ENCODE results near the gene IL17B. TPM values are rescaled to one million over a fixed set of nuclear protein-coding genes. Genes with fewer than 3 reads are reported as not detected.

Gene IL17B
- total and polyA plus RNA-seq, 2 of the 13 experiments (the other 11 are each of a cell fraction or from before 2014, with no cell fraction given) = 0.29 to 2.6 TPM

GRCh38 chr5:149403923-149404745, 25.0 kb upstream of the IL17B start (continued):
- TF ChIP-seq ZFP82 (CRISPR knock-in tag; IDR thresholded peaks at IDR 0.05; ENCODE audit: borderline replicate concordance) (no peak), SMAD3 (CRISPR knock-in tag; IDR thresholded peaks at IDR 0.05) (0 out of 2 replicates have a peak, but pooled peaks have one; percentile 39), MAFK (conservative IDR thresholded peaks at IDR 0.05 in 1 of 2, IDR thresholded peaks at IDR 0.05 in 1 of 2; ENCODE audit: low read length in 2 of 2) (peak; percentile 8 to 27; a peak in 1 of 4 replicates), NFKBIZ (CRISPR knock-in tag; IDR thresholded peaks at IDR 0.05) (no peak), RAD51 (IDR thresholded peaks at IDR 0.05; ENCODE audit: borderline replicate concordance) (no peak), ZNF556 (CRISPR knock-in tag; IDR thresholded peaks at IDR 0.05; ENCODE audit: borderline replicate concordance) (no peak), ZNF629 (CRISPR knock-in tag; conservative IDR thresholded peaks at IDR 0.05) (no peak), ZSCAN31 (CRISPR knock-in tag; IDR thresholded peaks at IDR 0.05; ENCODE audit: low read depth) (no peak), ESRRA (CRISPR knock-in tag; IDR thresholded peaks at IDR 0.05; ENCODE audit: low read depth) (no peak), RBM39 (IDR thresholded peaks at IDR 0.05; ENCODE audit: low read depth, low read length, poor library complexity, severe bottlenecking) (no peak), NRL (CRISPR knock-in tag; IDR thresholded peaks at IDR 0.05; ENCODE audit: borderline replicate concordance) (no peak), SAFB2 (CRISPR knock-in tag; IDR thresholded peaks at IDR 0.05; ENCODE audit: borderline replicate concordance, low read depth) (no peak), KAT8 (CRISPR knock-in tag; IDR thresholded peaks at IDR 0.05) (no peak), KDM3A (CRISPR knock-in tag; IDR thresholded peaks at IDR 0.05; ENCODE audit: low read depth) (no peak), ZBTB7A (CRISPR knock-in tag; IDR thresholded peaks at IDR 0.05) (0 out of 2 replicates have a peak, but pooled peaks have one; percentile 41), KDM1A (CRISPR knock-in tag; IDR thresholded peaks at IDR 0.05) (no peak), MIER3 (CRISPR knock-in tag; IDR thresholded peaks at IDR 0.05; ENCODE audit: borderline replicate concordance) (no peak), CREB1 (IDR thresholded peaks at IDR 0.05) (0 out of 2 replicates have a peak, but pooled peaks have one; percentile 45), CREB1 (CRISPR knock-in tag; IDR thresholded peaks at IDR 0.05) (no peak), CREM (IDR thresholded peaks at IDR 0.05) (no peak), CREM (CRISPR knock-in tag; IDR thresholded peaks at IDR 0.05) (no peak), ZNF703 (CRISPR knock-in tag; IDR thresholded peaks at IDR 0.05; ENCODE audit: borderline replicate concordance) (no peak)
- TF ChIP-seq, protein P1, sequence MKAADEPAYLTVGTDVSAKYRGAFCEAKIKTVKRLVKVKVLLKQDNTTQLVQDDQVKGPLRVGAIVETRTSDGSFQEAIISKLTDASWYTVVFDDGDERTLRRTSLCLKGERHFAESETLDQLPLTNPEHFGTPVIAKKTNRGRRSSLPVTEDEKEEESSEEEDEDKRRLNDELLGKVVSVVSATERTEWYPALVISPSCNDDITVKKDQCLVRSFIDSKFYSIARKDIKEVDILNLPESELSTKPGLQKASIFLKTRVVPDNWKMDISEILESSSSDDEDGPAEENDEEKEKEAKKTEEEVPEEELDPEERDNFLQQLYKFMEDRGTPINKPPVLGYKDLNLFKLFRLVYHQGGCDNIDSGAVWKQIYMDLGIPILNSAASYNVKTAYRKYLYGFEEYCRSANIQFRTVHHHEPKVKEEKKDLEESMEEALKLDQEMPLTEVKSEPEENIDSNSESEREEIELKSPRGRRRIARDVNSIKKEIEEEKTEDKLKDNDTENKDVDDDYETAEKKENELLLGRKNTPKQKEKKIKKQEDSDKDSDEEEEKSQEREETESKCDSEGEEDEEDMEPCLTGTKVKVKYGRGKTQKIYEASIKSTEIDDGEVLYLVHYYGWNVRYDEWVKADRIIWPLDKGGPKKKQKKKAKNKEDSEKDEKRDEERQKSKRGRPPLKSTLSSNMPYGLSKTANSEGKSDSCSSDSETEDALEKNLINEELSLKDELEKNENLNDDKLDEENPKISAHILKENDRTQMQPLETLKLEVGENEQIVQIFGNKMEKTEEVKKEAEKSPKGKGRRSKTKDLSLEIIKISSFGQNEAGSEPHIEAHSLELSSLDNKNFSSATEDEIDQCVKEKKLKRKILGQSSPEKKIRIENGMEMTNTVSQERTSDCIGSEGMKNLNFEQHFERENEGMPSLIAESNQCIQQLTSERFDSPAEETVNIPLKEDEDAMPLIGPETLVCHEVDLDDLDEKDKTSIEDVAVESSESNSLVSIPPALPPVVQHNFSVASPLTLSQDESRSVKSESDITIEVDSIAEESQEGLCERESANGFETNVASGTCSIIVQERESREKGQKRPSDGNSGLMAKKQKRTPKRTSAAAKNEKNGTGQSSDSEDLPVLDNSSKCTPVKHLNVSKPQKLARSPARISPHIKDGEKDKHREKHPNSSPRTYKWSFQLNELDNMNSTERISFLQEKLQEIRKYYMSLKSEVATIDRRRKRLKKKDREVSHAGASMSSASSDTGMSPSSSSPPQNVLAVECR (CRISPR knock-in tag; IDR thresholded peaks at IDR 0.05; ENCODE audit: borderline replicate concordance) = no peak; the same call in 1 of the 2 replicates
